ENCODE results near the gene SWI5.

Gene SWI5

DNA sequence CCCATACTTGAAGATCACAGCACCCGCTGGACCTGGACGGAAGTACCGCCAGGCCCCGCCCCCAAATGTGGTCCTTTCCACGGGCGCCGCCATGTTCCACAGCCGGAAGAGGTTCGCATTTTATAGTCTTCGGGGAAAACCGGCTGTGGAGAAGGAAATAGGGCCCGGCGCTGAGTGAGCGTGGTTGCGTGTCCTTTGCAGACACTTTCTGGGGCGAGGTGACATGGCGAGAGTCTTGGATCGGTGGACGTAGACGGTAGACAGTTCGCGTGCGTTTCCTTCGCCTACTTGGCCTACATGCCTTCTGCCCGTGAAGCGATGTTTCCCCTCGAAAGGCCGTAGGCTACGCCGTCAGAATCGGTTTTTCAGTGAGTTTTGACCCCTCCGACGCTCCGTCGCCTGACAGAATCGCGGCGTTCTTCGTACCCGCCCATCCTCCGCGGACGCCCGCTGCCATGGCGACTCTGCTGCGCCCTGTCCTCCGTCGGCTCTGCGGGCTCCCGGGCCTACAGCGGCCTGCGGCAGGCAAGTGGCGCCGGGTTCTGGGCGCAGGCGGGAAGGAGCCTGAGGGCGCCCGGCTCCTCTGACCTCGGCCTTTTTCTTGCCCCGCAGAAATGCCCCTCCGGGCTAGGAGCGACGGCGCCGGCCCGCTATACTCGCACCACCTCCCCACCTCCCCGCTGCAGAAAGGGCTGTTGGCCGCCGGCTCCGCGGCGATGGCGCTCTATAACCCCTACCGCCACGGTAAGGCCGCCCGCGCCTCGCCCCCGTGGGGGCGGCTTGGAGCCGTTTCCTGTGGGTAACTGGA lies 46.5 kb downstream of the SWI5 start, which contains the start of the genes COQ4 and TRUB2:
Gene COQ4, plus strand, starts transcription at position 436 of the 808 bp plus-strand sequence. Its CDS starts 20 bp downstream, at position 456.
Gene TRUB2, minus strand, starts transcription at position 44 of the 808 bp plus-strand sequence. Its CDS starts 39 bp downstream, at position 5.
- peak; percentile 92 to 96 for DNase-seq

- no peak for DNase-seq
Measured at GRCh38 chr9:128323212-128323730, 47.2 kb downstream of the SWI5 start.

DNA sequence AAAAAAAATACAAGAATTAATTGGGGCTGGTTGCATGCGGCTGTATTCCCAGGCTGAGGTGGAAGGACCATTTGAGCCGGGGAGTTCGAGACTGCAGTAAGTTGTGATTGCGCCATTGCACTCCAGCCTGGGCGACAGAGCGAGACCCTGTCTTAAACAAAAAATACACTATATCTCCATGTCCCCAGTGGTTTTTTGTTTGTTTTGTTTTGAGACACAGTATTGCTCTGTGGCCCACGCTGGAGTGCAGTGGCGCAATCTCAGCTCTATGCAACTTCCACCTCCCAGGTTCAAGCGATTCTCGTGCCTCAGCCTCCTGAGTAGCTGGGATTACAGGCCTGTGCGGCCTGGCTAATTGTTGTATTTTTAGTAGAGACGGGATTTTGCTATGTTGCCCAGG lies 47.7 kb downstream of the SWI5 start:
- DNase-seq = no peak

DNA sequence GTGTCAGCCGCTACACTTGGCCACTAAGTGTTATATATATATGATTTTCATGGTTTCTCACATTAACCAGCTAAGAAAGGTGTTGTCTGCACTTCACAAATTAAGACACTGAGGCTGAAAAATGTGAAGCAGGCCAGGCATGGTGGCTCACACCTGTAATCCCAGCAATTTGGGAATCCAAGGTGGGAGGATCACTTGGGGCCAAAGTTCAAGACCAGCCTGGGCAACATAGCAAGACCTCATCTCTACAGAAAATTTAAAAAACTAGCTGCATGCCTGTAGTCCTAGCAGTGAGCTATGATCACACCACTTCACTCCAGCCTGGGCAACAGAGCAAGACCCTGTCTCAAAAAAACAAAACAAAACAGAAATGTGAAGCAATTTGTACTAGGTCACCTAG lies 48.3 kb downstream of the SWI5 start:
- DNase-seq = no peak

DNA sequence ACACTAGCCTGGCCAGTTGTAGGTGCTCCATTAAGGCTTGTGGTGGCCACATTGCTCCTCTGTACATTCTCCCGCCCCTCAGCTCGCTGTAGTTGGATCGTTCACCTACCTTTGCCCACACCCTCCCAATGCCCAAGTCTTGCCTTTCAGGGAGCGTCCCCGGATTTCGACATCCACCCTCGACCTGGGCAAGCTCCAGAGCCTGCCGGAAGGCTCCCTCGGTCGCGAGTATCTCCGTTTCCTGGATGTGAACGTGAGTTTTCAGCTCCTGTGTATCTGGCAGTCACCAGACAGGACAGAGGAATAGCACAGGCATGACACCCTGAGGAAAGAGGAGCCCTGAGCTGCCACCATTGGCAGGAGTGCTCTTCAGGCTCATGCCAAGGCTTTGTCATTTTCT lies 49.6 kb downstream of the SWI5 start:
- DNase-seq = no peak

DNA sequence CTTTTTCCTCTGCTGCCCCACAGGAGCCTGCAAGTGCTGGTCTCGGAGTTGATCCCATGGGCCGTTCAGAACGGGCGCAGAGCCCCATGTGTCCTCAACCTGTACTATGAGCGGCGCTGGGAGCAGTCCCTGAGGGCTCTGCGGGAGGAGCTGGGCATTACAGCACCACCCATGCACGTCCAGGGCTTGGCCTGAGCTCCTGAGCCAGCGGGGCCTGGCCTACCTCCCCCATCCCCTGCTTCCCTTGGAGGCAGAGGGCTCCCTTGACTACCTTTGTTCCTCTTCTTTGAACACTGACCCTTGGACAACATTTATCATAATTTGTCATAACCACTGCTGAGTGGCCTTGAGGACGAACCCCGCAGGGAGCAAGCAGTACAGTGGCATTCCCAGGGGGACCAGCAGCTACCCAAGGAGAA lies 57.4 kb downstream of the SWI5 start:
- DNase-seq = no peak

- DNase-seq = no peak
Measured at GRCh38 chr9:128335161-128335560, 59.1 kb downstream of the SWI5 start.

GRCh38 chr9:128335914-128336313 lies 59.8 kb downstream of the SWI5 start:
- no peak for DNase-seq

- no peak for DNase-seq
Measured at GRCh38 chr9:128337936-128338335, 61.9 kb downstream of the SWI5 start.
